ENCODE data around the gene EHF. TPM values are rescaled to one million over a fixed set of nuclear protein-coding genes. Genes with fewer than 3 reads are reported as not detected.

The EHF gene
- total and polyA plus RNA-seq, 5 donors, result 0.14 to 0.47 (median 0.20) TPM

DNA sequence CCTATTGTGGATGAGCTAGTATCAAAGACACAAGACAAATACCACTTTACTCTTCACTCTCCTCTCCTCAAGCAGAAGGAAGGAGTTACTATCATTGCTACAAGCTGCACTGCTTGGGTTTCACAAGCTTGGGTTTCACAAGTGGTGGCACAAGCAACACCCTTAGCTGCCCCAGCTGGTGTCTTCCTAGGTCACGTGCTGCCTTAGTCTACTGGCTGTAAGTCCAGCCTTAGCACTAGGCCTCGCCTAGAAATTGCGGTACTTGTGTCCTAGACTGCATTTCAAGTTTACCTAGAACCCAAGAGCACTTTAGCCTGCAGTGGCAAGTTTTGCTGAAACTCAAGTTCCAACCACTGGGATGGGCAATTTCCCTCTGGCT is 86.6 kb downstream of the EHF start:
- intact Hi-C loops (cut with DNase I), result no loop called here
- no peak for ATAC-seq
- H3K4me3 ChIP-seq (ENCODE audit: low read length), result no peak overlapping the region
- H3K4me1 ChIP-seq (ENCODE audit: control insufficient read depth, insufficient read depth, low read length), result no peaks in the 10 kb centered on the region
- 44% methylated on average over 3 of the region's 3 CpGs for WGBS
- H3K9me3 ChIP-seq (ENCODE audit: control insufficient read depth, low read length), result no peaks in the 10 kb centered on the region
- H3K27me3 ChIP-seq (ENCODE audit: control insufficient read depth, insufficient read depth), result no peaks in the 10 kb centered on the region
- H3K27ac ChIP-seq (ENCODE audit: low read length), result no peak overlapping the region
- no peak for DNase-seq

Other genes starting within 250 kb of the EHF start
- 100 to 1,000 TPM in 2 of 4 donors, 10 to 100 TPM in 2; 81.6 to 114 (median 102) TPM for gene CAT, start 182.2 kb upstream of the EHF start, total RNA-seq
- 67.6 TPM for gene CAT, start 182.2 kb upstream of the EHF start, polyA plus RNA-seq
- gene ELF5, start 107.3 kb upstream of the EHF start, total RNA-seq, result not detected
- gene ELF5, start 107.3 kb upstream of the EHF start, polyA plus RNA-seq, result not detected

All from right cardiac atrium (tissue), 5 donors.